Suppressor macrophage (primary cell): Measurements from ENCODE around the gene SLC9A5.

Experiments used
- DNase-seq, 4 experiments: peaks; one replicate each; pipeline ENCODE4 v3.0.0-alpha.2; 2020 to 2022
- total RNA-seq, 17 experiments: gene quantifications; one replicate each; lab custom pipeline; 2026; ENCODE audit warnings: mixed read lengths in 6 of 17, inconsistent platforms in 3 of 17; lab: John Stamatoyannopoulos, UW

SLC9A5 gene, protein sequence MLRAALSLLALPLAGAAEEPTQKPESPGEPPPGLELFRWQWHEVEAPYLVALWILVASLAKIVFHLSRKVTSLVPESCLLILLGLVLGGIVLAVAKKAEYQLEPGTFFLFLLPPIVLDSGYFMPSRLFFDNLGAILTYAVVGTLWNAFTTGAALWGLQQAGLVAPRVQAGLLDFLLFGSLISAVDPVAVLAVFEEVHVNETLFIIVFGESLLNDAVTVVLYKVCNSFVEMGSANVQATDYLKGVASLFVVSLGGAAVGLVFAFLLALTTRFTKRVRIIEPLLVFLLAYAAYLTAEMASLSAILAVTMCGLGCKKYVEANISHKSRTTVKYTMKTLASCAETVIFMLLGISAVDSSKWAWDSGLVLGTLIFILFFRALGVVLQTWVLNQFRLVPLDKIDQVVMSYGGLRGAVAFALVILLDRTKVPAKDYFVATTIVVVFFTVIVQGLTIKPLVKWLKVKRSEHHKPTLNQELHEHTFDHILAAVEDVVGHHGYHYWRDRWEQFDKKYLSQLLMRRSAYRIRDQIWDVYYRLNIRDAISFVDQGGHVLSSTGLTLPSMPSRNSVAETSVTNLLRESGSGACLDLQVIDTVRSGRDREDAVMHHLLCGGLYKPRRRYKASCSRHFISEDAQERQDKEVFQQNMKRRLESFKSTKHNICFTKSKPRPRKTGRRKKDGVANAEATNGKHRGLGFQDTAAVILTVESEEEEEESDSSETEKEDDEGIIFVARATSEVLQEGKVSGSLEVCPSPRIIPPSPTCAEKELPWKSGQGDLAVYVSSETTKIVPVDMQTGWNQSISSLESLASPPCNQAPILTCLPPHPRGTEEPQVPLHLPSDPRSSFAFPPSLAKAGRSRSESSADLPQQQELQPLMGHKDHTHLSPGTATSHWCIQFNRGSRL
- total RNA-seq, result 0 to 3.5 (median 0.20) reads per million in 17 experiments

- peak in 2 of 4 experiments; percentile 23 to 43 for DNase-seq
These were observed at the start of gene SLC9A5 for GRCh38 chr16:67248401-67249177. TSS of gene SLC9A5 (plus strand) at chr16:67248979. CDS start at chr16:67249015, 36 bp downstream.

DNA sequence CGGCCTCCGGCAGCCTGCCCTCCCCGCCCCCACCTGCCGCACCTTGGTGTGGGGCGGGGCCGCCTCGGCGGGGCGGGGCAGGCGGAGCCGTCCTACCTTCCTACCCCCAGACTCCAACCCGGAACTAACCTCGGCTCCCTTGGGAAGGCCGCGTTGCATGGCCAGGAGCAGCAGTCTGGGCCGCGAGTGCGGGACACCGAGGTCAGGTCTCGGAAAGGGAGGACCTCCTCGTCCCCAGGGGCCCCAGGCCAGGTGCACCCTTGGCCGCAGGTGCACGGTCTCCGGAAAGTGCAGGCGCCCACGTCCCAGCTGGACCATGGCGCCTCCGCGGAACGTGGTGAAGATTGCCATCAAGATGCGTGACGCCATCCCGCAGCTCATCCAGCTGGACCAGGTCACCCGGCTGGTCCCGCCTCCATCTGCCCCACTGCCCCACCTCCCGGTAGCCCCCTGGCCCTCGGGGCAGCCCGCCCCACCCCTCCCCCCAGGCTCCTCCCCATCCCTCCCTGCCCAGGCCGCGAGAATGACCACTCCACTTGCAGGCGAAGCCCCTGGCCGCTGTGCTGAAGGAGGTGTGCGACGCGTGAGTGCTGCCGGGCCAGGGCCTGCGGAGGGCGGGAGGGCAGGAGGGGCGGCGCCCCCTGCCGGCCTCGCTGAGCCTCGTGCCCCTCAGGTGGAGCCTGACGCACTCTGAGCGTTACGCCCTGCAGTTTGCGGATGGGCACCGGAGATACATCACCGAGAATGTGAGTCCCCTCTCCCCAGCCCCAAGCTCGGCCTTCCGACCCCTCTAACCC is 49.6 kb upstream of the SLC9A5 start, which contains the start of gene ELMO3:
Gene ELMO3 (plus strand): TSS at position 121 of the 797 bp plus-strand sequence. CDS start 196 bp downstream, at position 317.
- peak in 2 of 4 experiments; percentile 17 to 35 for DNase-seq

DNA sequence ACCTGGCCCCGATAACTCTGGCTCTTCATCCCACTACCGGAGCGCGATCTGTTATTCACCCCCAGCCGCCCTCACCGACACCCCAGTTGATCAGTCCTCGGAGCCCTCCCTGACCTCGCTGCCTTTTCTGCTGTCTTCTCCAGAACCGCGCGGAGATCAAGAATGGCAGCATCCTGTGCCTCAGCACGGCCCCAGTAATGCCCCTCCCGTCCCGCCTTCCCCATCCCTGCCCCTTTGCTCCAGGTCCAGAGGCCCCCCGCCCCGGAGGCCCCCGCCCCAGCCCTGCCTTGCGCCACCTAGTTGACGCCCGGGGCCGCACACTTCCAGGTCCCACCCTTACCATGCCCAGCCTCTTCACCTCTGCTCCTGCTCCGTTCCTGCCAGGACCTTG is 49.0 kb upstream of the SLC9A5 start:
- no peak for DNase-seq

DNA sequence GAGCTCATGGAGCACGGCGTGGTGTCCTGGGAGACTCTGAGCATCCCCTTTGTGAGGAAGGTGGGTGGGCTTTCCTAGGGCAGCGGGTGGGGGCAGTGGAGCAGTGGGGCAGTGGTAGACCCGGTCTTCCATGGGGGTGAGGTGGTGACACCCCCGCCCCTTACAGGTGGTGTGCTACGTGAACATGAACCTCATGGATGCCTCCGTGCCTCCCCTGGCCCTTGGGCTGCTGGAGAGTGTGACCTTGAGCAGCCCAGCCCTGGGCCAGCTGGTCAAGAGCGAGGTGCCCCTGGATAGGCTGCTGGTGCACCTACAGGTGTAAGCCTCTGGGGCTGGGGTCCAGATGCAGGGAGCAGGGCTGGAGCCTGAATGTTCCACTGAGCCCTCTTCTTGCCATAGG is 48.3 kb upstream of the SLC9A5 start:
- DNase-seq, result no peak

GRCh38 chr16:67201411-67202345 is 47.1 kb upstream of the SLC9A5 start:
- DNase-seq, result no peak

DNA sequence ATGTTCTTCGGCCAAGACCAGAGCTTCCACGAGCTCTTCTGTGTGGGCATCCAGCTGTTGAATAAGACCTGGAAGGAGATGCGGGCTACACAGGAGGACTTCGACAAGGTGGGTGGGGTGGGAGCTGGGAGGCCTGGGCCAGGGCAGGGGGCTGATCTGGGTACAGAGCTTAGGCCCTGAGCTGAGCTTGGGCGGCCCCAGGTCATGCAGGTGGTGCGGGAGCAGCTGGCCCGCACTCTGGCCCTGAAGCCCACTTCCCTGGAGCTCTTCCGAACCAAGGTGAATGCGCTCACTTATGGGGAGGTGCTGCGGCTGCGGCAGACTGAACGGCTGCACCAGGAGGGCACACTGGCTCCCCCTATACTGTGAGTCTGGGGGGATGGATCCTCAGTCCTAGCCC is 46.4 kb upstream of the SLC9A5 start:
- DNase-seq, result no peak

DNA sequence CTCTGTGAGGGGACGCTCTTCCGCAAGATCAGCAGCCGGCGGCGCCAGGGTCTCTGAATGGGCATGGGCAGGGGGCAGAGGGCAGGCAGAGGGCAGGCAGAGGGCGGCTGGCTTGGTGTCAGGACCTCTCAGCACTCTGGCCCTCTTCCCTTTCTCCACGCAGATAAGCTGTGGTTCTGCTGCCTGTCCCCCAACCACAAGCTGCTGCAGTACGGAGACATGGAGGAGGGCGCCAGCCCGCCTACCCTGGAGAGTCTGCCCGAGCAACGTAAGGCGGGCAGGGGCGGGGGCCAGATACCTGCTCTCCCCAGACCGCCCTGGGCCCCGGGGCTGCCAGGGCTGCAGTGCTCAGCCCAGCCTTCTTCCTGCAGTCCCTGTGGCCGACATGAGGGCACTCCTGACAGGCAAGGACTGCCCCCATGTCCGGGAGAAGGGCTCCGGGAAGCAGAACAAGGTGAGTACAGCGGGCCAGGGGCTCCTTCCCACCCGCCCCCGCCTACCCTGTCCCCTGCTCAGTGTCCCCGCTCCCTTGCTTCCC is 45.8 kb upstream of the SLC9A5 start:
- DNase-seq, result no peak

- no peak for DNase-seq
These were observed 44.7 kb upstream of the SLC9A5 start for GRCh38 chr16:67204076-67204475.

GRCh38 chr16:67206129-67206837 is 42.5 kb upstream of the SLC9A5 start:
- no peak for DNase-seq

DNA sequence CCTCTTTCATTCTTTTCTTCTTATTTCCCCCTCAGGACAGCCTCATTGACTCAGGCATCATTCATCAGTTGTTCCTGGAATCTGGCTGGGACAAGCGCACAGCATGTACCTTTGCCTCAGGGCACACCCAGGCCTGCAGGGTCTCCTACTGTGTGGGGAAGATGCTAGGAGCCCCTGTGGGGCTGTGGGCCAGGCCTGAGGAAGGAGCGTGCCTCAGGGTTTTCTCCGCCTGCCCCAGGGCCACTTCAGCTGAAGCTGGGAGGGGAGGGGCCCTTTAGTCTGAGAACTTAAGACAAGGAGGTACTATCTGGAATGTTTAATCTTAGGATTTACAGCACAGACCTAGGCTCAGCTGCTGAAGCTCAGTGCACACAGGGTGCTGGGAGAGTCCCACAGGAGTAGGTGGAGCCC is 41.9 kb upstream of the SLC9A5 start:
- DNase-seq, result no peak

- no peak for DNase-seq
These were observed 41.3 kb upstream of the SLC9A5 start for GRCh38 chr16:67207249-67208091.

DNA sequence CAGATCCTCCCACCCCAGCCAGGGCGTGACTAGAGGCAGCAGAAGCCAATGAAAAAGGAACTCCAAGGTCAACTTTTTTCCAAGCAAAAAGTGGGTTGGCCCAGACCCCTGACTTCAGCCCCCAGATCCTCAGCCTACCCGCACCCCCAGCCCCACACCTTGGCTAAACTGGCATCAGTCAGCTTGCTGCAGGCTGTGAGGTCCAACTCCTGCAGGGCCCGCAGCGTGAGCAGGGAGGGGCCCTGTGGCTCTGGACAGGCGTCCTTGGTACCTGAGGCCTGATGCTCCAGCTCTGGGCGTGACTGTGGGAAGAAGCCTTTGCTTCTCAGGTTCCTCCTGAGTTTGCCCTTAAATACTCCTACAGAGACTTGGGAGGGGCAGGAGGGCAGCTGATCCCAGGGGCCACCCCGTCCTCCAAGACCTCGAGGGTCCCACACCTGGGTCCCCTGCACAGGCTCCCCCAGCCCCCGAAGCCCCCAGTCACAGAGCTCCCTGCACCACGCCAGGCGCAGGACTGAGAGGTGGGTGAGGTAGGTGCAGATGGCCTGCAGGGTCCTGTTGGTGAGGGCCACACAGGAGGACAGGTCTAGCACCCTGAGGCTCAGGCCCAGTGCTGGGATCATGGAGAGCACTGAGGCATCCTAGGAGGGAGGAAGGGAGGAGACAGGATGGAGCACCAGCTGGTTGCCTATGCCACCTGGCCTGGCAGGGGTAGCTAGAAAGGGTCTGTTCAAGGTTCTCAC is 40.5 kb upstream of the SLC9A5 start:
- DNase-seq, result no peak

DNA sequence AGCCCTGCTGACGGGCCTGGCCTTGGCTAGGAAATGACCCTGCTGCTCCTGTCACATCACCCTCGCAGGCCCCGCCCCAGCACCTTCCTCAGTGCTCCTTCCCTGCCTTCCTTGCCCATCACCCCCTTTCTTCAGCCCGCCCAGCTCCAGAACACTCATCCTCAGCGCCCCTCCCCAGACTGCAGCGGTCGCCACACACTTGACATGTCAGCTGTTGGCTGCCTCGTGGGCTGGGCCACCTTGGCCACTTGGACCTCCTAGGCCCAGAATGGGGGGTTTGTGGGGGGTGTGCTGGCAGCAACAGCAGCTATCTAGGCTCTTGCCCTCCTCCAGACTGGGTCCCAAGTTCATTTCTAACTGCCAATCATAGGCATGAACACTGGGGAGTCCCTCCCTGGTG is 39.2 kb upstream of the SLC9A5 start:
- DNase-seq, result no peak

- no peak for DNase-seq
These were observed 38.5 kb upstream of the SLC9A5 start for GRCh38 chr16:67210069-67210937.

DNA sequence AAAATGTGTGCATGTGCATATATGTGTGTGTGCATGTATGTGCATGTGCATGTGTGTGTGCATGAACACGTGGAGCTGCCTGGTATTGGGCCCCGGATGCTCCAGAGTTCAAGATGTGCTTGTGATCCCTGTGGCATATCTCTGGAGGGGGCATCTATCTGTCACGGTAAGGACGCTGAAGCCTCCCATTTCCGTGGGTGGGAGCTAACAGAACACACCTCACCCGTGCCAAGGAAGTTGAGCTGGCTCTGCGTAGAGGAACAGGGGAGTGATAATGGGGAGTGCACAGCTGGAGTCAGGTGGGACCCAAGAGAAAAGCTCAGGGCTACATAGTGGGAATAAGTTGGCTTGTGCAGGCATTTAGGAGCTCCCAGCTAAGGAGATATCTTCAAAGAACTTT is 37.1 kb upstream of the SLC9A5 start:
- DNase-seq, result no peak

GRCh38 chr16:67212766-67213165 is 36.0 kb upstream of the SLC9A5 start:
- no peak for DNase-seq
